ENCODE measurements around the gene RBMXL2. TPM values are rescaled to one million over a fixed set of nuclear protein-coding genes. Genes with fewer than 3 reads are reported as not detected.

Gene RBMXL2
- not detected for total RNA-seq

- no peaks in the 10 kb centered on the region for H3K9me3 Mint-ChIP-seq
- DNase-seq (ENCODE audit: low spot score in 2 of 2), result no peak
- no peak for ATAC-seq
- no peak within 1 kb of the TSS for H3K27ac Mint-ChIP-seq
- H3K36me3 Mint-ChIP-seq, result no peaks in the 10 kb centered on the region
Measured at GRCh38 chr11:7088921-7089320, at the start of gene RBMXL2. Gene RBMXL2 (plus strand): TSS chr11:7088998. CDS start chr11:7089121, 123 bp downstream.

- Mint-ChIP-seq H3K36me3 (no peaks in the 10 kb centered on the region), H3K9me3 (no peaks in the 10 kb centered on the region), H3K27ac (no peak overlapping the region)
- ATAC-seq, result no peak
- DNase-seq (ENCODE audit: low spot score in 2 of 2), result no peak
Measured at GRCh38 chr11:7046474-7047175, 42.2 kb upstream of the RBMXL2 start.

DNA sequence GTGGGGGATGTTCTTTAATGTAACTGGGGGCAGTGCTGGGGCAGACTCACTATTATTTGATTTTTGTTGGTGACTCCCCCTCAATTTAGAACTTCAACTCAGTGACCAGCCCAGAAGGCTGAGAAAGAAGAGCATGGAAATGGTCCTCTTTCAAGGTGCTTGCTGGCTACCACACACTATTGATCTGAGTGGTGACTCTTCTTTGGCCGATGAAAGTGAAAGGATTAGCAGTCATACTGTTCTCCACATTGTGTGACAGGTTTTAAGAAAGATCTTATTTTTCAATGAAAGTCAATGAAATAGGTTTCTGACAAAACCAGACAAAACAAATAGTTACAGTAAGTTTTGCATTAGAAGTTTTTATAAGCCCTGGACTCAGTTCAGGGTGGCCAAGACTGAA, 38.6 kb upstream of the RBMXL2 start:
- H3K9me3 Mint-ChIP-seq, result no peaks in the 10 kb centered on the region
- DNase-seq (ENCODE audit: low spot score in 2 of 2), result no peak
- no peak overlapping the region for H3K27ac Mint-ChIP-seq
- no peak for ATAC-seq
- no peaks in the 10 kb centered on the region for H3K36me3 Mint-ChIP-seq

- DNase-seq (ENCODE audit: low spot score in 2 of 2) (no peak), ATAC-seq (no peak)
- H3K27ac Mint-ChIP-seq, result no peak overlapping the region
- H3K9me3 Mint-ChIP-seq, result no peaks in the 10 kb centered on the region
- no peaks in the 10 kb centered on the region for H3K36me3 Mint-ChIP-seq
Measured at GRCh38 chr11:7056828-7057513, 31.8 kb upstream of the RBMXL2 start.

DNA sequence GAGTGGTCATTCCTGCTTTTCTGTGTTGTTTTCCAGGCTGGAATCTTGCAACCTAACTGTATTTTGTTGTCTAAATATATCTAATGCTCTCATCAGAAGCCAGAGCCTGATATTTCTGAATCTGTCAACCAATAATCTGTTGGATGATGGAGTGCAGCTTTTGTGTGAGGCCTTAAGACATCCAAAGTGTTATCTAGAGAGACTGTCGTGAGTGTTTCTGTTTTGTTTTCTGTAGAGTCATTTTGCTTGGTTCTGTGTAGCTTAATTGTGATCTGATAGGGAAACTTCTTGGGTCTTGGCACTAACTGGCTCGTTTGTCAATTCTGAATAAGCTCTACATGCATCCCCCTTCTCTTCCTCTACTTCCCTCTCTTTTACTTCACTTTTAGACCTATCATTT, 31.2 kb upstream of the RBMXL2 start:
- DNase-seq (ENCODE audit: low spot score in 2 of 2), result no peak
- Mint-ChIP-seq H3K9me3 (no peaks in the 10 kb centered on the region), H3K36me3 (no peaks in the 10 kb centered on the region), H3K27ac (no peak overlapping the region)
- ATAC-seq, result no peak

DNA sequence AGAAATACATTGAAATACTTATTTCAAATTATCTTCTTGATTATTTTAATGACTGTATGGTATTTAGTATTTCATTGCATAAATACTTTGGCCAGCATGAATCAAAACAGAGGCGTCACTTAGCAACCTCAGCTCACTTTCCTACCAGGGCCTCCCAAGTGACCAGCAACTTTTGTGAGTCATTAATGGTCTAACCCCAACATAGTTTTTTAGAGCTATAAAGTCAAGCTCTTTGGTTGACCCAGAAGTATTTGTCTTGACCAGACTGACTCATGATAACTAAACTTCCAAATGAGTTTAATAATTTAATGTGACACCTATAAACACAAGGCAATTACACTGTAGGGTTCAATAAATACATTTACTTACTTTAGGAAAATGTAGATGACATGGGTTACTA, 27.9 kb upstream of the RBMXL2 start:
- no peak for ATAC-seq
- H3K27ac Mint-ChIP-seq, result no peak overlapping the region
- H3K9me3 Mint-ChIP-seq, result no peaks in the 10 kb centered on the region
- no peak for DNase-seq (ENCODE audit: low spot score in 2 of 2)
- no peaks in the 10 kb centered on the region for H3K36me3 Mint-ChIP-seq

DNA sequence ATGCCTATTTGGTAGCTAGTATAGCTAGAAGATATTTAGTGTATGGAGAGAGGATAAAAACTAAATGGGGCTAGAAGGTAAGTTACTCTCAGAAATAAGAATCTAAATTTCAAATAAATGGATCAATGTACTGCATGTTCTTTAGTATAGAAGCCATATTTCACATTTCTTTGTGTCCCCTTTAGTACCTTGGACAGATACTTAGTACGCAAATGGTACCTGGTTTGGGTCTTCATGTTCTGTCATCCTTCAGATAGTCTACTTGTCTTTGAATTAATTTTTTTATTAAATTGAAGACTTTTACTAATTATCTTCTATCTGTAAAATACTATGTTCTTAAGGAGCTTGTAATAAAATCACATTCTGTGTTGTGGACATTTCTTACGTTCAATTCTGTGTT, 26.3 kb upstream of the RBMXL2 start:
- Mint-ChIP-seq H3K36me3 (no peaks in the 10 kb centered on the region), H3K9me3 (no peaks in the 10 kb centered on the region), H3K27ac (no peak overlapping the region)
- ATAC-seq (no peak), DNase-seq (ENCODE audit: low spot score in 2 of 2) (no peak)

DNA sequence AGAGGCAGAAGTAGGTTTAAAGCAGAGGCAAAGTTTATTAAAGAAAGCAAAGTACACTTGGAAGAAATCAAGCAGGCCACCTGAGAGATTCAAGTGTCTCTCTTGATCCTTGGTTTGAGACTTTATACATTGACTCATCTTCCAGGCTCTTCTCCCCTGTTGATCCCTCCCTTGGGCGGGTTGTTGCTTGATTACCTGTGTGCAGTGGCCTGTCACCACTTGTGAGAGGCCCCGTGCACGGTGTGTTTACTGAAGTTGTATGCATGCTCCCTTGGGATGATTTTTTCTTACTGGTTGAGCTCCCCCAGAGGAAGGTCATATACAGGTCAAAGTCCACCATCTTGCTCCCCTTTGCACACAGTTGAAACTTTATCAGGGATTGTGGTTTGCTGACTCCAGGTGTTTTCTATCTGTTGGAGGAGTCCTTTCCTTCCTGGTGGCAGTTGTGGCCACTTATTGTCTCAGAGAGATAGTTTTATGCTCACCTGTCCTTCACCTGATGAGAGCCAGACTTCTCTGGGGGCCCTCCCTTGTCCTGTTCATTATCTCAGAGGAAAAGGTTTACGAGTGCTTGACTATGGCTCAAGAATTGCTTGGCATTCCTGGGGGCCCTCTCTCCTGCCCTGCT, 16.3 kb upstream of the RBMXL2 start:
- DNase-seq (ENCODE audit: low spot score in 2 of 2), result no peak
- Mint-ChIP-seq H3K36me3 (no peaks in the 10 kb centered on the region), H3K27ac (no peak overlapping the region), H3K9me3 (no peaks in the 10 kb centered on the region)
- ATAC-seq, result no peak

DNA sequence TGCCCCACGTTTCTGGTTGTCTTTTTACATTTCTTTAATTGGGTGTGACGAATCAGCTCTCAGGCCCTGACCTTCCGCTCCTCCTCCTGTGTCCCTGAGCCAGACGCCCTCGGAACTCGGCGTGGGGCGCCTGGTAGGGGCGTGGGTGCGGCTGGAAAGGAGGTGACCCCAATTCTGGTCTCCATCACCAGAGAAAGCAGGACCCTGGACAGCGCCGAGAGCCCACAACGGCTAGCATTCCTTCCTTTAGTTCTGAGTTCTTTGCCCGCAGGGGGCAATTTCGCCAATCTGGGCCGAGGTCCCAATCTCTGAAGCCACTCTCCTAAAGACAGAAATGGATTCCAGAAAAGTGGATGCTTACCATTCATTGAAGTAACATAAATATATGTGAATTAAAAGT, 11.7 kb upstream of the RBMXL2 start:
- Mint-ChIP-seq H3K27ac (no peak overlapping the region), H3K36me3 (no peaks in the 10 kb centered on the region), H3K9me3 (peaks cover 10 to 15% of the 10 kb centered on the region in 2 donors)
- DNase-seq (ENCODE audit: low spot score in 2 of 2), result no peak
- no peak for ATAC-seq

DNA sequence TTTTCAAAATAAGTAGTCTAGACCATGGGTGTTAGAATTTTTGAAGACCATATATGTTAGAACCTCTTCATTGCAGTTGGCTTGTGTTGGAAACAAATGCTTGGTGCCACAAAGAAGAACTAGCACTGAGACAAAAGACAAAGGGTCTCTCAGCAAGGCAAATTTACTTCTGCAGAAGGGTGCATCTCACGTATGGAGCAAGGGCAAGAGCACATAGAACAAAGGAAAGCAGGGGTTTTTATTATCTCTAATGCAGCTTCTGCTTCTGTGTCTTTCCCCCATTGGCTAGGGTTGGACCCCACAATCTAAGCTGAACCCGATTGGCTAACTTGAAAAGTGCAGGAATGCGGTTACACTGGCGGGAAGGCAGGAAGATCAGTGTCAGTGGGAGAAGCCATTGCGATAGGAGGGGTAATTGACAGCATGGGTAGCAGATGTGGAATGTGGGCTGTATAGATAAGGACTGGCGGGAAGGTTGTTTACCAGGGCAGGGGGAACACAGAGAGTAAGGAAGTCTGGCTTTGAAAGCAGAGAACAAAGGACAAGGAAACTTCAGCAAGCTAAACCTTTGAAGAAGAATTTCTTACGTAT, 9.2 kb upstream of the RBMXL2 start:
- H3K36me3 Mint-ChIP-seq, result no peaks in the 10 kb centered on the region
- ATAC-seq, result no peak
- peaks cover 10 to 15% of the 10 kb centered on the region in 2 donors for H3K9me3 Mint-ChIP-seq
- H3K27ac Mint-ChIP-seq, result no peak overlapping the region
- DNase-seq (ENCODE audit: low spot score in 2 of 2), result no peak

GRCh38 chr11:7080900-7081299, 7.9 kb upstream of the RBMXL2 start:
- Mint-ChIP-seq H3K9me3 (peaks cover 10 to 15% of the 10 kb centered on the region in 2 donors), H3K36me3 (no peaks in the 10 kb centered on the region), H3K27ac (no peak overlapping the region)
- no peak for DNase-seq (ENCODE audit: low spot score in 2 of 2)
- ATAC-seq, result no peak

- no peak overlapping the region for H3K27ac Mint-ChIP-seq
- H3K36me3 Mint-ChIP-seq, result no peaks in the 10 kb centered on the region
- no peak for DNase-seq (ENCODE audit: low spot score in 2 of 2)
- ATAC-seq, result no peak
- H3K9me3 Mint-ChIP-seq, result peaks cover 10 to 15% of the 10 kb centered on the region in 2 donors
Measured at GRCh38 chr11:7081441-7081840, 7.4 kb upstream of the RBMXL2 start.

DNA sequence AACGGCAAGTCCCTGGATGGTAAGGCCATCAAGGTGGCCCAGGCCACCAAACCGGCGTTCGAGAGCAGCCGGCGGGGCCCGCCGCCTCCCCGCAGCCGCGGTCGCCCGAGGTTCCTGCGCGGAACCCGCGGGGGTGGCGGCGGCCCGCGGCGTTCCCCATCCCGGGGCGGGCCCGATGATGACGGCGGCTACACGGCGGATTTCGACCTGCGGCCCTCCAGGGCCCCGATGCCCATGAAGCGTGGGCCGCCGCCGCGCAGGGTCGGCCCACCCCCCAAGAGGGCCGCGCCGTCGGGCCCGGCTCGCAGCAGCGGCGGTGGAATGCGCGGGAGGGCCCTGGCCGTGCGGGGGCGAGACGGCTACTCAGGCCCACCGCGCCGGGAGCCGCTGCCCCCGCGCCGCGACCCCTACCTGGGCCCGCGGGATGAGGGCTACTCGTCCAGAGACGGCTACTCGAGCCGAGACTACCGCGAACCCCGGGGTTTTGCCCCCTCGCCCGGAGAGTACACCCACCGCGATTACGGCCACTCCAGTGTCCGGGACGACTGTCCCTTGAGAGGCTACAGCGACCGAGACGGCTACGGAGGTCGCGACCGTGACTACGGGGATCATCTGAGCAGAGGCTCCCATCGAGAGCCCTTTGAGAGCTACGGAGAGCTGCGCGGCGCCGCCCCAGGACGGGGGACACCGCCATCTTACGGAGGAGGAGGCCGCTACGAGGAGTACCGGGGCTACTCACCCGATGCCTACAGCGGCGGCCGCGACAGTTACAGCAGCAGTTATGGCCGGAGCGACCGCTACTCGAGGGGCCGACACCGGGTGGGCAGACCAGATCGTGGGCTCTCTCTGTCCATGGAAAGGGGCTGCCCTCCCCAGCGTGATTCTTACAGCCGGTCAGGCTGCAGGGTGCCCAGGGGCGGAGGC, 792 bp downstream of the RBMXL2 start:
- Mint-ChIP-seq H3K9me3 (no peaks in the 10 kb centered on the region), H3K27ac (no peak overlapping the region), H3K36me3 (no peaks in the 10 kb centered on the region)
- ATAC-seq (no peak), DNase-seq (ENCODE audit: low spot score in 2 of 2) (no peak)

DNA sequence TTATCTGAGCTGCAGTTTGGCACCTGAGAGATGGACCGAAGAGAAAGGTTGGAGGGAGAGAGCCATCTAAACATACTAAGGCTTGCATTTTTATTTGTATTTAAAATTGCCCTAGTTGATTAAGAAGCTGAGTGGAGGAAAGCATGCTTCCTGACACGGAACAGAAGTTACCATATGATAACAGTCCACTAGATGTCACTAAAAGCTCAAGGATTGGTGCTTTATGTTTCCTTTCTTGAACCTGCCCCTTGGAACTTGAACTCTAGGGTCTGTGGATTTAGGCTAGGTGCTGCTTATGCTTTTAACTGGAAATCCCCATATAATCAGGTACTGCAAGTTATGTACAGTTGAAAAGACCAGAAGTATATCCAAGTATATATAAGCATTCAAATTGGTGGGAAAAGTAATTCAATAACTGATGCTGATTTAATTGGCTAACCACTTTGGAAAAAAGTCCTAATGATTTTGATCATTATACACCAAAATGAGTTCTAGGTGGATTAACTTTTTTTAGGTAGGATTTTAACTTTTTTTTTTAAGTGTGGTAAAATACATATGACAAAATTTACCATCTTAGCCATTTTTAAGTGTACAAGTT, 9.5 kb downstream of the RBMXL2 start:
- DNase-seq (ENCODE audit: low spot score in 2 of 2) (no peak), ATAC-seq (peak; percentile 29 to 77)

GRCh38 chr11:7115780-7116179, 27.0 kb downstream of the RBMXL2 start:
- ATAC-seq (no peak), DNase-seq (ENCODE audit: low spot score in 2 of 2) (no peak)
- no peaks in the 10 kb centered on the region for H3K36me3 Mint-ChIP-seq
- no peak overlapping the region for H3K27ac Mint-ChIP-seq
- H3K9me3 Mint-ChIP-seq, result no peaks in the 10 kb centered on the region

More for the DNA sequence above, 9.5 kb downstream of the RBMXL2 start:
- H3K9me3 Mint-ChIP-seq, result no peaks in the 10 kb centered on the region
- H3K27ac Mint-ChIP-seq, result no peak overlapping the region
- H3K36me3 Mint-ChIP-seq, result no peaks in the 10 kb centered on the region

- ATAC-seq, result no peak
- no peaks in the 10 kb centered on the region for H3K9me3 Mint-ChIP-seq
- DNase-seq (ENCODE audit: low spot score in 2 of 2), result no peak
- H3K27ac Mint-ChIP-seq, result no peak overlapping the region
- no peaks in the 10 kb centered on the region for H3K36me3 Mint-ChIP-seq
Measured at GRCh38 chr11:7116370-7116769, 27.6 kb downstream of the RBMXL2 start.

Measured in activated naive CD4-positive, alpha-beta T cell treated with anti-CD3 and anti-CD28 coated beads, Interleukin-2, amount 50 U/mL, for 72 hours (primary cell).